NCI-H2227 (cell line): Measurements from ENCODE around the gene MS4A2.
"Not testable (repeated sequence)": the region's sequence is repeated elsewhere in the genome, so short reads cannot be mapped to it uniquely, and the experiment has no call there.

ENCODE experiments used
- DNase-seq: peaks from one replicate; lab custom pipeline; 2025; ENCODE audit not compliant: unreplicated experiment; lab: John Stamatoyannopoulos, UW

The MS4A2 gene

DNA sequence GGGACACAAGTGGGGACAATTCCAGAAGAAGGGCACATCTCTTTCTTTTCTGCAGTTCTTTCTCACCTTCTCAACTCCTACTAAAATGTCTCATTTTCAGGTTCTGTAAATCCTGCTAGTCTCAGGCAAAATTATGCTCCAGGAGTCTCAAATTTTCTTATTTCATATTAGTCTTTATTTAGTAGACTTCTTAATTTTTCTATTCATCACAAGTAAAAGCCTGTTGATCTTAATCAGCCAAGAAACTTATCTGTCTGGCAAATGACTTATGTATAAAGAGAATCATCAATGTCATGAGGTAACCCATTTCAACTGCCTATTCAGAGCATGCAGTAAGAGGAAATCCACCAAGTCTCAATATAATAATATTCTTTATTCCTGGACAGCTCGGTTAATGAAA is at the start of gene MS4A2:
Gene MS4A2 (plus strand): TSS at position 301 of the 400 bp plus-strand sequence. CDS start 102 bp downstream, outside the sequence.
- no peak for DNase-seq

- DNase-seq = no peak
Measured at GRCh38 chr11:60040109-60040508, 48.4 kb upstream of the MS4A2 start, which contains the start of gene OOSP2. Gene OOSP2, plus strand, starts transcription at chr11:60040409. Its CDS starts 51 bp downstream, at chr11:60040460.

DNA sequence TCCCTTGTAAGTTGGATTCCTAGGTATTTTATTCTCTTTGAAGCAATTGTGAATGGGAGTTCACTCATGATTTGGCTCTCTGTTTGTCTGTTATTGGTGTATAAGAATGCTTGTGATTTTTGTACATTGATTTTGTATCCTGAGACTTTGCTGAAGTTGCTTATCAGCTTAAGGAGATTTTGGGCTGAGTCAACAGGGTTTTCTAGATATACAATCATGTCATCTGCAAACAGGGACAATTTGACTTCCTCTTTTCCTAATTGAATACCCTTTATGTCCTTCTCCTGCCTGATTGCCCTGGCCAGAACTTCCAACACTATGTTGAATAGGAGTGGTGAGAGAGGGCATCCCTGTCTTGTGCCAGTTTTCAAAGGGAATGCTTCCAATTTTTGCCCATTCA is 38.0 kb upstream of the MS4A2 start:
- not testable (repeated sequence) for DNase-seq

DNA sequence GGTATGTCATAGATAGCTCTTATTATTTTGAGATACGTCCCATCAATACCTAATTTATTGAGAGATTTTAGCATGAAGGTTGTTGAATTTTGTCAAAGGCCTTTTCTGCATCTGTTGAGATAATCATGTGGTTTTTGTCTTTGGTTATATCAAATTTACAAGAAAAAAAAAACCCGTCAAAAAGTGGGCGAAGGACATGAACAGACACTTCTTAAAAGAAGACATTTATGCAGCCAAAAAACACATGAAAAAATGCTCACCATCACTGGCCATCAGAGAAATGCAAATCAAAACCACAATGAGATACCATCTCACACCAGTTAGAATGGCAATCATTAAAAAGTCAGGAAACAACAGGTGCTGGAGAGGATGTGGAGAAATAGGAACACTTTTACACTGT is 37.6 kb upstream of the MS4A2 start:
- not testable (repeated sequence) for DNase-seq

- no peak for DNase-seq
Measured at GRCh38 chr11:60056349-60056969, 32.0 kb upstream of the MS4A2 start, which contains the start of gene MS4A3. Gene MS4A3, plus strand, starts transcription at chr11:60056665. Its CDS starts 4,496 bp downstream, at chr11:60061161.

GRCh38 chr11:60059052-60059451 is 29.4 kb upstream of the MS4A2 start:
- DNase-seq = no peak

DNA sequence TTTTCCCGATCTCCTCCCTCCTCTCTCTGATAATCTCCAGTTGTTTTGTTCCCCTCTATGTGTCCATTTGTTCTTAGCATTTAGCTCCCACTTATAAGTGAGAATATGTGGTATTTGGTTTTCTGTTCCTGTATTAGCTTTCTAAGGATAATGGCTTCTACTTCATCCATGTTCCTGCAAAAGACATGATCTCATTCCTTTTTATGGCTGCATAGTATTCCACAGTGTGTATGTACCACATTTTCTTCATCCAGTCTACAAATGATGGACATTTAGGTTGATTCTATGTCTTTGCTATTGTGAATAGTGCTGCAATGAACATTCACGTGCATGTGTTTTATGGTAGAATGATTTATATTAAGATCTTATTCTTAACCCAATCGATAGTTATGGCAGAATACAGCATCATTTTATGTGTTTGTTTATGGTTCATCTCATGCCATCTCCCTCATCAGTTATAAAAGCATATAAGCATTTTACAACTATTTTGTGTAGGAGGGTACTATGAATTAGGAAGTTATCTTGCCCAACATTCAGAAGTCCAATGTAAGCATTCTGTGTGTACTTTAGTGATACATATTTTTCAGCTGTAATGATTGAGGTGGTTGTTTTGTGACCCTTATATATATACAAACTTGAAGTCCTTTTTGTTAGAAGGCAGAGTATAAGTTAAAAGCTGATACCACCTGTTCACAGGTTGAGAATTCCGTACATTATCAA is 28.8 kb upstream of the MS4A2 start:
- DNase-seq = no peak

DNA sequence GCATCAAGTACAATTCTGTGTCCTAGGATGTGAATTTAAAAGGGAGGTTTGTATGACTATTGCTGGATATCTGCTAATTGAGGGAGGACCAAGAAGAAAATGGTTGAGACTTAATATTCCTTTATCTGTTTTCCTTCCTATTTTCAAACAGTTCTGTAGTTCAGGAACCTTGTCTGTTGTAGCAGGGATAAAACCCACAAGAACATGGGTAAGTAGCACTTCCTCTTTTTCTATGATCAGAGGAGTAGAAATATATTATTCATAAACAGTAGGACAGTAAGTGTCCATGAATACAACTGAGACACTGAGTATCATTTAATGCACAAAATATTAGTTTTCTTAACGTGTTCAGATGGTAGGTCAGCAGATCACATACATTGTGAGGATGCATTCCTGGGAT is 24.4 kb upstream of the MS4A2 start:
- DNase-seq = no peak

DNA sequence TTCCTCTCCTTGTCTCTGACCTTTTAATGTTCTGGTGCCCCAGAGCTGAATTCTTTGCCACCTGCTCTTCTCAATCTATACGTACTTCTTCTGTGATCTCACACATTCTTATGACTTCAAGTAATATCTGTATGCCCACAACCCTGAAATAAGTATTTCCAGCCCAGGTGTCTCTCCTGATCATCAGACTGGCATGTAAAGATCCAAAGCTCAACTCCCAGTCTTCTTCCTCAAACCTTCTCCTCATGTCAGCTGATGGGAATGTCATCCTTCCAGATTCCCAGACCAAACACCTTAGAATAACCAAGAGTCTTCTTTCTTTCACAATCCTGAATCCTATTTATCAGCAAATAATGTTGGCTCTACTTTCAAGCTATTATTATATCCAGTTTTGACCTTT is 22.7 kb upstream of the MS4A2 start:
- DNase-seq = no peak

GRCh38 chr11:60069450-60069849 is 19.0 kb upstream of the MS4A2 start:
- no peak for DNase-seq

DNA sequence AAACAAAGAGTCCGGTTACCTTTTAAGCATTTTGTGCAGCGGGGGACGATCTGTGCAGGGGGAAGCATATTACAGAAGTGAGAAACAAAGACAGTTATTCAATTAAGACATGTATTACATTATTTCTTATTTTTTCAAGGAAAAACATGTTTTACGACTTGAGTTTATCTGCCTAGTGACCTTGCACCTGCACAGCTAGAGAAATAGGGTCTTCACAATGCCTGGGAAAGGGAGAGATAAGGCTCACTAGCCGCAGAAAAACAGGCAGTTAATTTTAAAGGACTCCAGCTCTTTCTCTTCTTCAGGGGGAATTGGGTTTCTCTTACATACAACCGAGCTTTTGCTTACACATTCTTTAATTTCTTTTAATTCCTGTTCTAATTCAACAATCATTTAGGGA is 16.8 kb upstream of the MS4A2 start:
- DNase-seq = not testable (repeated sequence)

DNA sequence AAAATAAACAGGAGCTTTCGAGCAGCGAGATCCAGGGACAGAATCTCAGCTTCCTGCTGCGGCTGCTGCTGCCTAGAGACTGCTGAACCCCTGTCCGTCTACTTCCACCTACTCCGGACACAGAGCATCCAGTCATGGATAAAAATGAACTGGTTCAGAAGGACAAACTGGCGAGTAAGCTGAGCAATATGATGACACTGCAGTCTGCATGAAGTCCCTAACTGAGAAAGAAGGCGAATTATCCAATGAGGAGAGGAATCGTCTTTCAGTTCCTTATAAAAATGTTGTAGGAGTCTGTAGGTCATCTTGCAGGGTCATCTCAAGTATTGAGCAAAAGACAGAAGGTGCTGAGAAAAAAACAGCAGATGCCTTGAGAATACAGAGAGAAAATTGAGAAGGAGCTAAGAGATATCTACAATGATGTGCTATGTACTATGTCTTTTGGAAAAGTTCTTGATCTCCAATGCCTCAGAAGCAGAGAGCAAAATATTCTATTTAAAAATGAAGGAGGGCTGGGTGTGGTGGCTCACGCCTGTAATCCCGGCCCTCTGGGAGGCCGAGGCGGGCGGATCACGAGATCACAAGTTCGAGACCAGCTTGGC is 11.1 kb upstream of the MS4A2 start:
- DNase-seq = no peak

GRCh38 chr11:60077981-60078380 is 10.5 kb upstream of the MS4A2 start:
- DNase-seq = no peak

DNA sequence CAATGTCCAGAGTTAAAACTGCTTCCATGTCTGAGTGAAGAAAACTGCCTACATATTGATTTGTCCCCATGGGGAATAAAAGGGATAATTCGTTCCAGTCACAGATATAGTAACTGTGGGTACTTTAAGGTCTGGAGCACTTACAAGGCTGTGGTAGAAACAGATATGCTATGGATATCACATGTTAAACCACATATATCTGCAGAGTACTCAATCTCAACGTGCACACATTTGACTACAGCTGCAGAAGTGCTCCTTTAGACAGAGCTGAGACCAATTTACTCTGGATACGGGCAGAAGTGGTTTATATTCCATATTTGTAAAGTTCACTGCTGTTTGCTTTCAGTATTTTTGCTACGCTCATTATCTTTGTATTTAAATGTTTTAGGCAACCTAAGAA is 9.7 kb upstream of the MS4A2 start:
- no peak for DNase-seq

DNA sequence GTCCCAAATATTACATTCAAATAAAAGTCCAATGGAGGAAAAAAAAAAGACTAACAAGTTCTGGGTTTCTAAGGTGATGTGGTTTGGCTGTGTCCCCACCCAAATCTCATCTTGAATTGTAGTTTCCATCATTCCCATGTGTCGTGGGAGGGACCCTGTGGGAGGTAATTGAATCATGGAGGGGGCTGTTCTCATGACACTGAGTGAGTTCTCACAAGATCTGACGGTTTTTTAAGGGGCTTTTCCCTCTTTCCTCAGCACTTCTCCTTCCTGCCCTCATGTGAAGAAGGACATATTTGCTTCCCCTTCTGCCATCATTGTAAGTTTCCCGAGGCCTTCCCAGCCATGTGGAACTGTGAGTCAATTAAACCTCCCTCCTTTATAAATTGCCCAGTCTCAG is 7.9 kb upstream of the MS4A2 start:
- no peak for DNase-seq

DNA sequence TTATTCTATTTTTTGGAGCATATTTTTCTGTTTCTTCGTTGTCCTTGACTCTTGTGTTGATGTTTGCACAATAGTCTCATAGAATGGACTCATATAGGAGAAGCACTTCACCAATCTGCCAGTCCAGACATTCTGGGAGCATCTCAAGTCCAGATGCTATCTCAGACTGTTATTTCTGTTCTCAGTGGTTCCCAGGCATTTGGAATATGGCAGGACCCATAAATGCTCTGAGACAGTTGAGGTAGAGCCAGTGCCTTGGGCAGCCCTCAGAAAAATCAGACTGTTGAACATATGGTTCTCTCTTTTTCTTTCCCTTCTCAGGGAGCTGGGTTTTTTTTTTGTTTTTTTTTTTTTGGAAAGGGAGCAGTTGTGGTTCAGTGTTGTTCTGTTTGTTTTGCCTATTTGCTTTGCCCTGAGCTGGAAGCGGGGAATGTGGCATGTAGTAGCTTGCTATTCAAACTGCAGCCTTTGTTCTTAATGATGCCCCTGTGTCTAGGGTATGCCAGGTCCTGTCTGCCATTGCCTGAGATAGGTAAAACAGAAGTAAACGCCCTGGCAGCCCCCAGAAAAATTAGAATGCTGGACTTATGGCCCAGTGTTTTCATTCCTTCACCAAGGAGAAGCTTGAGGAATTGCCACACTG is 3.7 kb upstream of the MS4A2 start:
- no peak for DNase-seq

GRCh38 chr11:60085909-60086308 is 2.6 kb upstream of the MS4A2 start:
- DNase-seq = no peak

- no peak for DNase-seq
Measured at GRCh38 chr11:60087239-60087638, 1.2 kb upstream of the MS4A2 start.

- DNase-seq = no peak
Measured at GRCh38 chr11:60095477-60096120, 7.1 kb downstream of the MS4A2 start.

DNA sequence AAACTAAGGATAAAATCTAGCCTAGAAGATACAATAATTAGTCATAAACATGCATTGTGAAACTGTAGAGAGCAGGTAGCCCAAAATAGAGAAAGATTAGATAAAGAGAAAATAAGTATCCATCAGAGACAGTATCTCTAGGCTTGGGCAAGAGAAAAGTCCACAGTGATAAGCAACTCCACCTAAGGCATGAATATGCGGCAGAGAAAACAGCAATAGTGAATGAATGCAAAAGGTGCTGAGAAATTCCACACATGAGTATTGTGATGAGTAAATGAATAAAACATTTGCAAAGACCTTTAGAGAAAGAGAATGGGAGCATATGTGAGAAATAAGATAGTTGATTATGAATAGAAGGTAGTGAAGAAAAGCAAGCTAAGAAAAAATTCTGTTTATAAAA is 8.7 kb downstream of the MS4A2 start:
- DNase-seq = no peak

DNA sequence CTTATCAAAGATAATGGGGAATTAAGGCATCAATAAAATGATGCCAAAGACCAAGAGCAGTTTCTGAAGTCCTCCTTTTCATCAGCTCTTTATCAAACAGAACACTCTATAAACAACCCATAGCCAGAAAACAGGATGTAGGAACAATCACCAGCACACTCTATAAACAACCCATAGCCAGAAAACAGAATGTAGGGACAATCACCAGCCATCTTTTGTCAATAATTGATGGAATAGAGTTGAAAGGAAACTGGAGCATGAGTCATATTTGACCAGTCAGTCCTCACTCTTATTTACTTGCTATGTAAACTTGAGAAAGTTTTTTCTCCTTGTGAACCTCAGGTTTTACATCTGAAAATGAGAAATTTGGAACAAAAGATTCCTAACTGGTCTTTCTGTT is 10.0 kb downstream of the MS4A2 start:
- no peak for DNase-seq
